DMS153 treated with DMSO at 0.1 percent for 48 hours (cell line): ENCODE measurements around the gene PMS2.
"Not testable (repeated sequence)": the region's sequence is repeated elsewhere in the genome, so short reads cannot be mapped to it uniquely, and the experiment has no call there.

Experiments
- DNase-seq: peaks from one replicate; lab custom pipeline; 2025; ENCODE audit not compliant: unreplicated experiment; lab: John Stamatoyannopoulos, UW

The PMS2 gene

DNA sequence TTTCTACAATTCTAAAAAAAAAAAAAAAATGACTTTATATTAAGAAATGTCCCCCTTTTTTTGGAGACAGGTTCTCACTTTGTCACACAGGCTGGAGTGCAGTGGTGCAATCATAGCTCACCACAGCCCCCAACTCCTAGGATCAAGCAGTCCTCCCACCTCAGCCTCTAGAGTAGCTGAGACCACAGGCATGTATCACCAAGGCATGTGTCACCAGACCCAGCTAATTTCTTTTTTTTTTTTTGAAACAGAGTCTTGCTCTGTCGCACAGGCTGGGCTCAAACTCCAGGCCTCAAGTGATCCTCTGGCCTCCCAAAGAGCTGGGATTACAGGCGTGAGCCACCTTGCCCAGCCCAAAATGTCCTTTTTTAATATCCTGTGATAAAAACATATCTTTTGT lies 84.7 kb downstream of the PMS2 start:
- not testable (repeated sequence) for DNase-seq
